ENCODE measurements around the gene SCN5A.

Gene SCN5A

DNA sequence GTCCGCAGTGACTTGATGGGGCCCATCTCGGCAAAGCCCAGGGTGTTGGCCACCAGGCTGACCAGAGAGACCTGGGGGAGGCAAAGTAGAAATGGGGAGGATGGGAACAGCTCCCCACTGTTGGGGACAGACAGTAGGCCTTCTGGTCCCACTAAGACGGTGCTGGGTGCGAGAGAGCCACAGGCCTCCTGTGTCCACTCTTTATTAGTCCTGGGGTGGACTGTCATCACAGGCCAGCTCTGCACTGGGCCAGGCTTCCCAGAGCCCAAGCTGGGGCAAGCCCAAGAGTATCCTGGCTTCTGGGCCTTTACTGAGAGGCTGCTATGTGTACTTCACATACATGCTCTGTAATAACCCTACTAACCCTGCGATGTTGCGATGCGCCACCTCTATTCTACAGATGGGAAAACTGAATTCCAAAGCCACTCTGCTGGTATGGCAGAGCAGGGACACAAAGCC, 87.0 kb downstream of the SCN5A start:
- Histone ChIP-seq H3K9me3 (replicated peaks; ENCODE audit: low read length) (no peaks in the 10 kb centered on the region), H3K9ac (ENCODE audit: low read depth, low read length) (no peak overlapping the region), H3K4me3 (ENCODE audit: low read length) (no peak overlapping the region), H3K36me3 (ENCODE audit: insufficient read depth, low read length) (no peaks in the 10 kb centered on the region), H3K4me2 (ENCODE audit: low read length) (no peak overlapping the region), H3K27me3 (ENCODE audit: control insufficient read depth, insufficient read depth, low read length) (no peaks in the 10 kb centered on the region), H3K4me1 (ENCODE audit: control insufficient read depth, insufficient read depth, low read length) (no peaks in the 10 kb centered on the region)

DNA sequence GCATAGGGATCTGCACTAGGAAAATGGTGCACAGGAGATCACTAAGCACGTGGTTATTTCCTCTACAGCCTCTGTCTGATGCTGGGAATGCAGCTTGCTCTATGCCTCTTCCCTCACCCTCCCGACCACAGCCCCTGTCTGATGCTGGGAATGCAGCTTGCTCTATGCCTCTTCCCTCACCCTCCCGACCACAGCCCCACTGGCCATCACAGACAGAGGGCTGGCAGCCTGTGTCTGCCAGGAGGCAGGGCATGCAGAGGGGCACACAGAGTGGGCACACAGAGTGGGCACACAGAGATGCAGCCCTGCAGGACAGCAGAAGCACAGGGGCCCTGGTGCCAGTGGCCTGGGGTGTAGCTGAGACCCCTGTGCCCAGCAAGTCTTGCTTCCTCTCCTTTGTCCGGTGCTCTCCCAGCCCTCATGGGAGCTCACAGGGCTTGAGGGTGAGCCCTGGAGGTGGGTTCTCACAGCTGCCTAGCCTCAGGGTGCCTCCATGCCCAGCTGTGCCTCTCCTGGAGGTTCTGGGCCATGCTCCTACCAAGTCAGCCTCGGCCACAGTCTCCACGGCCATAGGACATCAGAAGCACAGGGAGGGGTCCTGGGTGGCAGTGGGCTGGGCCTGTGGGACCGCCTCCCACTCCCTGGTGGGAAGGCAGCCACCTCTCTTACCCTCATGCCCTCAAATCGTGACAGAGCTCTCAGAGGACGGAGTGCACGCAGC, 87.6 kb downstream of the SCN5A start:
- no peaks in the 10 kb centered on the region for H3K9me3 ChIP-seq (replicated peaks; ENCODE audit: low read length)
- H3K27me3 ChIP-seq (ENCODE audit: control insufficient read depth, insufficient read depth, low read length): no peaks in the 10 kb centered on the region
- no peaks in the 10 kb centered on the region for H3K36me3 ChIP-seq (ENCODE audit: insufficient read depth, low read length)
- H3K4me1 ChIP-seq (ENCODE audit: control insufficient read depth, insufficient read depth, low read length): no peaks in the 10 kb centered on the region
- H3K4me3 ChIP-seq (ENCODE audit: low read length): no peak overlapping the region
- no peak overlapping the region for H3K4me2 ChIP-seq (ENCODE audit: low read length)
- no peak overlapping the region for H3K9ac ChIP-seq (ENCODE audit: low read depth, low read length)

DNA sequence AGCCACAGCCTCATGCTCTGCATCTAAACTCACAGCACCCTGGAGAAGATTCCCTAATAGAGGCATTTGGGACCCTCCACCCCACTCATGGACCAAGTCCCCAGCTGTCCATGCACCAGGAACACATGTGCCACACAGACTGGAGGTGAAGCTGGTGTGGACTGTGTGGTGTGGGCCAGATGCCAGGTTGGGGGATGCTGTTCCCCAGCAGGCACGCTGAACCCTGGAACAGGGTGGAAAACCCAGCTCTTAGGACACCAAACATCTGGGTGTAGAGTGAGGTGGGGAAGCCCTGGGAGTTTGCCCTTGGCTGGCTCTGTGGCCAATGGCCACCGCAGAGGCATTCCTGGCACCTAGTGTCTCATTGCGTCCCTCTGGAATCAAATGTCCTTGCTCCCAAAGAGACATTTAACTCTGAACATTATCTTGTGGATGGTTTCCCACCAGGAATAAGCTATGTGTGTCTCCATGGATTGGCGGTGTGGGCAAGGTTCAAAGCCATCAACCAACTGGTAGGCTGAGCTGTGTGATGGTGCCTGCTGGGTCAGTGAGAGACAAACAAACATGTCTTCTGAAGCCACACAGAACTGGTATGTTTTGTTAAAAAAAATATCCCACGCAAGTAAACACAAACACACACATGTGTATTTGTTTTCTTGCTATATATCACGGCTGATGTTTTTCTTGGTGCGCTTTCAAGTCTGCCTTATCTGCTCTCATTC, 88.3 kb downstream of the SCN5A start:
- no peak overlapping the region for H3K9ac ChIP-seq (ENCODE audit: low read depth, low read length)
- H3K27me3 ChIP-seq (ENCODE audit: control insufficient read depth, insufficient read depth, low read length): no peaks in the 10 kb centered on the region
- no peak overlapping the region for H3K4me3 ChIP-seq (ENCODE audit: low read length)
- H3K9me3 ChIP-seq (replicated peaks; ENCODE audit: low read length): no peaks in the 10 kb centered on the region
- no peaks in the 10 kb centered on the region for H3K4me1 ChIP-seq (ENCODE audit: control insufficient read depth, insufficient read depth, low read length)
- H3K36me3 ChIP-seq (ENCODE audit: insufficient read depth, low read length): no peaks in the 10 kb centered on the region
- no peak overlapping the region for H3K4me2 ChIP-seq (ENCODE audit: low read length)

DNA sequence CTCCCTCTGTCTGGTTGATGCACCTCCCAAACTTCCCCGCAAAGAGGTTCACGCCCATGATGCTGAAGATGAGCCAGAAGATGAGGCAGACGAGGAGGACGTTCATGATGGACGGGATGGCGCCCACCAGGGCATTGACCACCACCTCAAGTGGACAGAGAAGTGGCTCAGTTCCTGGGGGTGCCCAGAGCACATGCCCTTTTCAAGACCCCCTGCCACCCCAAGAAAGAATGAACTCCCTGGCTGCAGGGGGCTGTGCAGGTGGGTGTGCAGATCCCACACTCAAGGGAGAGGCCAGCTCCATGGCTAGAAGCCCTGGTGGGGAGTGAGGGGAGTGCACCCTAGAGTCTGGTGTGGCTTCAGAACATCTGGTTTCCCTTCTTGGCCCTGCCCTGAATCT, 89.2 kb downstream of the SCN5A start:
- H3K9ac ChIP-seq (ENCODE audit: low read depth, low read length): no peak overlapping the region
- H3K4me2 ChIP-seq (ENCODE audit: low read length): no peak overlapping the region
- H3K36me3 ChIP-seq (ENCODE audit: insufficient read depth, low read length): peaks cover 3% of the 10 kb centered on the region

DNA sequence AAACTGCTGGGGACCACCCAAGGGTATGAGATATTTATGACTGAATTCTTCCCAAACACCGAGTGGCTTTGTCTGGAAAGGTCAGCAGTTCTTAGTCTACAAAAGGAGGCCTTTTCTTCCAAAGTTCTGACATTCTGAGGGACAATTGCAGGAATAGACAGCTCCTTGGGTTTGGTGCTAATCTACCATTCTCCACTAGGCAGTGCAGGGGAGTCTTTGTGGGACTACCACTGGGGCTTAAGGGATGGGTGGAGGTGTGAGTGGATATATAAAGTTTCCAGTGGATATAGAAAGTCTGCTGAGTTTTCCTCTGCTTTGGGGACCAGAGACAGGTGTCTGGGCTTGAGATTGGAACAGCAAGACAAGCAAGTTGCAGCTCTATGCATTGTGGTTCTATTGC, 90.6 kb downstream of the SCN5A start:
- no peak overlapping the region for H3K4me2 ChIP-seq (ENCODE audit: low read length)
- no peak overlapping the region for H3K4me3 ChIP-seq (ENCODE audit: low read length)
- H3K4me1 ChIP-seq (ENCODE audit: control insufficient read depth, insufficient read depth, low read length): no peaks in the 10 kb centered on the region
- no peak overlapping the region for H3K9ac ChIP-seq (ENCODE audit: low read depth, low read length)
- no peaks in the 10 kb centered on the region for H3K27me3 ChIP-seq (ENCODE audit: control insufficient read depth, insufficient read depth, low read length)
- peaks cover 3% of the 10 kb centered on the region for H3K36me3 ChIP-seq (ENCODE audit: insufficient read depth, low read length)
- H3K9me3 ChIP-seq (replicated peaks; ENCODE audit: low read length): no peaks in the 10 kb centered on the region

More for the DNA sequence above, 89.2 kb downstream of the SCN5A start:
- Histone ChIP-seq H3K9me3 (replicated peaks; ENCODE audit: low read length) (no peaks in the 10 kb centered on the region), H3K4me1 (ENCODE audit: control insufficient read depth, insufficient read depth, low read length) (no peaks in the 10 kb centered on the region), H3K4me3 (ENCODE audit: low read length) (no peak overlapping the region), H3K27me3 (ENCODE audit: control insufficient read depth, insufficient read depth, low read length) (no peaks in the 10 kb centered on the region)

DNA sequence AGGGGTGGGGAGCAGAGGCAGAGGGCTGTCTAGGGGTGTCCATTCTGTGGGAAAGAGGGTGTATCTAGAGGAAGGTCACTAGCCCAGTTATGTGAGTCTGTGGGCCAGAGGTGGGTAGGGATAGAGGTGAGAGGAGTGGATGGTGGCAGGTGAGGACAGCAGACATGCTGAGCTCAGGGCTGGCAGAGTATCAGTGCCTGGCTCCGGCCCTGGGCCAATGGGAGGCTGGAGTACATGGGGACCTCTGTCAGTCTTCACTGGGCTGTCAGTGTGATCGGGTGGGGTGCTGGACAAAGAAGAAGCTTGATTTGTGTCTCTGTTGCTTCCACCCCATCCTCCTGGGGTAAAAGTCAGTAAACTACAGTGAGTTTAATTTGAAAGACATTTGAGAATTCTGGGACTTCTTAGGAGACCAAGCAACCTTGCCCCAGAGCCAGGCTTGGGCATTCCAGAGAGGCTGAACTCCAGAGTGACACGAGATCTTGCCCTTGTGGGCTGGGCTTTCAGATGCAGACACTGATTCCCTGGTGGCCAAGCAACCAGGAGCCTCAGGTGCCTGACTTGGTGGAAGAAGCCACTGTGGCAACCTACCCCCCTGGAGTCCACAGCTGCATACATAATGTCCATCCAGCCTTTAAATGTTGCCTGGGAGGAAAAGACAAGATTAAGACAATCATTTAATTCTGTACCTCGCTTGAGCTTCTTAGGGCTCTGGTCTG, 92.7 kb downstream of the SCN5A start:
- no peaks in the 10 kb centered on the region for H3K4me1 ChIP-seq (ENCODE audit: control insufficient read depth, insufficient read depth, low read length)
- no peak overlapping the region for H3K4me3 ChIP-seq (ENCODE audit: low read length)
- no peaks in the 10 kb centered on the region for H3K27me3 ChIP-seq (ENCODE audit: control insufficient read depth, insufficient read depth, low read length)
- H3K36me3 ChIP-seq (ENCODE audit: insufficient read depth, low read length): peaks cover 3% of the 10 kb centered on the region
- no peak overlapping the region for H3K4me2 ChIP-seq (ENCODE audit: low read length)
- H3K9me3 ChIP-seq (replicated peaks; ENCODE audit: low read length): no peaks in the 10 kb centered on the region
- H3K9ac ChIP-seq (ENCODE audit: low read depth, low read length): no peak overlapping the region

DNA sequence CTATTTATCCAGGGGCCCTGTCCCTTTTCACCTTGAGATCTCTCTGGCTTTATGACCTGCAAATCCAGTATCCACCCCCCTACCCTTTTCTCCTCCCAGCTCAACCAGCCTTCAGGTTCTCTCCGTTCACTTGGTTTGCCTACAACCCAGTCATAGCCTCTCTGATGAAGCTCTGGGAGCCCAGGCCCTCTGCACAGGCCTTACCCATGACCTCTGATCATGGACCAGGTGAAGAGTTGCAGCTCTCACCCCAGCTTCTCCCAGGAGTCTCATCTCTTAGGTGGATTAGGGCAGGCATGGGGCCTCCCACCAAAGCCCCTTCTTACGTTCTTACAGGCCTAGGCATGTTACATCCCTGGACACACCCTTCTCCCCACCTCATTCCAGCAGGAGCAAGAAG, 93.6 kb downstream of the SCN5A start:
- H3K4me1 ChIP-seq (ENCODE audit: control insufficient read depth, insufficient read depth, low read length): no peaks in the 10 kb centered on the region
- H3K4me2 ChIP-seq (ENCODE audit: low read length): no peak overlapping the region
- H3K27me3 ChIP-seq (ENCODE audit: control insufficient read depth, insufficient read depth, low read length): no peaks in the 10 kb centered on the region
- no peak overlapping the region for H3K9ac ChIP-seq (ENCODE audit: low read depth, low read length)
- H3K36me3 ChIP-seq (ENCODE audit: insufficient read depth, low read length): peaks cover 3% of the 10 kb centered on the region
- H3K9me3 ChIP-seq (replicated peaks; ENCODE audit: low read length): no peaks in the 10 kb centered on the region
- no peak overlapping the region for H3K4me3 ChIP-seq (ENCODE audit: low read length)

DNA sequence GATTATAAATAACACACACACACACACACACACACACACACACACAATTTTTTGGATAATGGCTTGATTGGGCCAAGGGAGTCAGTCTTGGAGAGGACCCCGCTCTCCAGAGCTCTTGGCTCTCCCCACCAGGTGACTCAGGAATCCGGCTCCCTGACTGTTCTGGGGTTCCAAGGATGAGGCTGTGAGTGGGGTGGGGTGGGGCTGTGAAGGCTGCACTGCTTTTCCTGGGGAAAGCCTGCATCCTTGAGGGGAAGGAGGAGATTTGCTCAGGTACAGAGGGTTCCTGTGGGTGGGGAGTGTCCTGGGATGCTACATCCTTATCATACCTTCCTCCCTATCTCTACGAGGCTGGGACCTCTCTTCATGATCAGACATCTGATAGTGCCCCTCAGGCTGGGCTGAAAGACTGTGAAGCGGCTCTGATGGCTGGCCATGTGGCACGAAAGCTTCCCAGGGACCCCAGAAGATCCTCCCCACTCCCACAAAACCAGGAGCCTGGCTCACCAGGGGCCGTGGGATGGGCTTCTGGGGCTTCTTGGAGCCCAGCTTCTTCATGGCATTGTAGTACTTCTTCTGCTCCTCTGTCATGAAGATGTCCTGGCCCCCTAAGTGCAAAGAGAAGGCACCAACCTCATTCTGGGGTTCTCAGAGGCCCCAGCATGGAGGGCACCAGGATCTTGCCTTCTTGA, 94.2 kb downstream of the SCN5A start:
- Histone ChIP-seq H3K36me3 (ENCODE audit: insufficient read depth, low read length) (peaks cover 3% of the 10 kb centered on the region), H3K4me3 (ENCODE audit: low read length) (no peak overlapping the region), H3K9me3 (replicated peaks; ENCODE audit: low read length) (no peaks in the 10 kb centered on the region), H3K4me1 (ENCODE audit: control insufficient read depth, insufficient read depth, low read length) (no peaks in the 10 kb centered on the region), H3K4me2 (ENCODE audit: low read length) (no peak overlapping the region), H3K9ac (ENCODE audit: low read depth, low read length) (no peak overlapping the region), H3K27me3 (ENCODE audit: control insufficient read depth, insufficient read depth, low read length) (no peaks in the 10 kb centered on the region)

DNA sequence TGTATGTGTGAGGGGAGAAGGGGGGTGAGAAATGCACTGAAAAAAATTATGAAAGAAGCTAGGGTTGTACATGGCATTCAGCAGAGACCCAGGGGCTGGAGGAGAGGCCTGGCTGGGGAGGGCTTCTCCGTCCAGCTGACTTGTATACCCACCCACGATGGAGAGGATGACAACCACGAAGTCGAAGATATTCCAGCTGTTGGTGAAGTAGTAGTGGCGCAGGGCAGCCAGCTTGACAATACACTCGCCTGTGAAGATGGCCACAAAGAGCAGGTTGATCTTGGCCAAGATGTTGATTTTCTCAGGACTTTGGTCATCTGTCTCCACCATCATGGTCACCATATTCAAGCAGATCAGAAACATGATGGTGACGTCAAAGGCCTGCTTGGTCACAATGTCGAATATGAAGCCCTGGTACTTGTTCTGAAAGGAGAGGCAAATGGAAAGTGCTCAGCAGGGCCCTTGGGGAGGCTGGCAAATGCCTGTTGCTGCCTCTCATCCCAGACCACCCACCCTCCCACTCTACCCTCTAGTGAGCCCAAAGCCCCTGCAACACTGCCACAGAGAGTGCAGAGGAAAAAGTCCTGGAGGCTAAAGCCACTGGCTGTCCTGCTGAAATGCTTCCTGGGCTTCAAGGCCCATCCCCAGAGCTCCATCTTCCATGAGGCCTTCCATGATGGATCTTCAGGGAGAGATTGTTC, 95.2 kb downstream of the SCN5A start:
- no peak overlapping the region for H3K4me3 ChIP-seq (ENCODE audit: low read length)
- H3K9ac ChIP-seq (ENCODE audit: low read depth, low read length): no peak overlapping the region
- H3K4me1 ChIP-seq (ENCODE audit: control insufficient read depth, insufficient read depth, low read length): no peaks in the 10 kb centered on the region
- no peaks in the 10 kb centered on the region for H3K27me3 ChIP-seq (ENCODE audit: control insufficient read depth, insufficient read depth, low read length)
- H3K9me3 ChIP-seq (replicated peaks; ENCODE audit: low read length): no peaks in the 10 kb centered on the region
- H3K36me3 ChIP-seq (ENCODE audit: insufficient read depth, low read length): peaks cover 3% of the 10 kb centered on the region
- H3K4me2 ChIP-seq (ENCODE audit: low read length): no peak overlapping the region

DNA sequence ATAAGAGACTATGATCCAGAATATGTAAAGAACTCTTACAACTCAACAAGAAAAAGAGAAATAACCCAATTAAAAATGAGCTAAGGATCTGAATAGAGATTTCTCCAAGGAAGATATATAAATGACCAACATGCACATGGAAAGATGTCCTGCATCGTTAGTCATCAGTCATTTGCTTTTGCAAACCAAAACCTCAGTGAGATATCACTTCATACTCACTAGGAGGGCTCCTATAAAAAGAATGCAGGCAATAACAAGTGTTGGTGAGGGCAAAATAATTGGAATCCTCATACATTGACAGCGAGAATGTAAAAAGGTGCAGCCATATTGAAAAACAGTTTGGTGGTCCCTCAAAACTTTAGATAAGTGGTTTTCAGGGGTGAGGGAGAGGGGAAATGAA, 96.4 kb downstream of the SCN5A start:
- Histone ChIP-seq H3K4me3 (ENCODE audit: low read length) (no peak overlapping the region), H3K36me3 (ENCODE audit: insufficient read depth, low read length) (peaks cover 3% of the 10 kb centered on the region), H3K9me3 (replicated peaks; ENCODE audit: low read length) (no peaks in the 10 kb centered on the region), H3K4me2 (ENCODE audit: low read length) (no peak overlapping the region), H3K27me3 (ENCODE audit: control insufficient read depth, insufficient read depth, low read length) (no peaks in the 10 kb centered on the region), H3K9ac (ENCODE audit: low read depth, low read length) (no peak overlapping the region), H3K4me1 (ENCODE audit: control insufficient read depth, insufficient read depth, low read length) (peaks cover 6% of the 10 kb centered on the region)

DNA sequence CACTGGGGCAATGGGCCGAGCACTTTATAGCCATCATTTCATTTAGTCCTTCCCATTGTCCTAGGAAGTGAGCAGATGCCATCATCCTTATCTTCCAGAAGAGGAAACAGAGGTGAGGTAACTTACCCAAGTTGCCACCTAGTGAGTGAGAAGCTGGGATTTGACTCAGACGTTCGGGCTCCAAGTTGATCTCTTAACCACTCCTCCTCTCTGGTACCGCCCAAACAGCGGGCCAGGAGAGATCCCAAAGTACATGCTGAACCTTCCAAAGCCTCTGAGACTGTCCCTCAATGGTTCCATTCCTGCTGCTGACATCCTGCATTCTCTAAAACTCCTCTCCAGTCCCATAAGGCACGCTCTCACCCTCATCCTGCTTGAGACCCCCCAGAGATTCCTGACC, 97.1 kb downstream of the SCN5A start:
- peaks cover 3% of the 10 kb centered on the region for H3K36me3 ChIP-seq (ENCODE audit: insufficient read depth, low read length)
- peaks cover 6% of the 10 kb centered on the region for H3K4me1 ChIP-seq (ENCODE audit: control insufficient read depth, insufficient read depth, low read length)
- no peaks in the 10 kb centered on the region for H3K9me3 ChIP-seq (replicated peaks; ENCODE audit: low read length)
- H3K4me3 ChIP-seq (ENCODE audit: low read length): no peak overlapping the region
- no peaks in the 10 kb centered on the region for H3K27me3 ChIP-seq (ENCODE audit: control insufficient read depth, insufficient read depth, low read length)
- no peak overlapping the region for H3K9ac ChIP-seq (ENCODE audit: low read depth, low read length)
- H3K4me2 ChIP-seq (ENCODE audit: low read length): no peak overlapping the region

All from skeletal muscle satellite cell (primary cell).